IgD-negative memory B cell (primary cell): ENCODE results near the gene SMAD3. TPM values are rescaled to one million over a fixed set of nuclear protein-coding genes. Genes with fewer than 3 reads are reported as not detected.
A peak's percentile ranks its signal among the peaks of the same experiment; 100 is the strongest.

Experiments used
- H3K27ac Mint-ChIP-seq, 3 donors: one replicate each; pipeline ENCODE4 v1.8.0; 2020 to 2022; ENCODE audit warnings: mild to moderate bottlenecking in 3 of 3, mixed read lengths in 3 of 3, moderate library complexity in 1 of 3
- H3K27me3 Mint-ChIP-seq: one replicate; pipeline ENCODE4 v1.8.0; 2021; ENCODE audit warnings: mixed read lengths
- H3K36me3 Mint-ChIP-seq: one replicate; pipeline ENCODE4 v1.8.0; 2020; ENCODE audit warnings: mild to moderate bottlenecking, mixed read lengths
- H3K4me1 Mint-ChIP-seq, 3 donors: one replicate each; pipeline ENCODE4 v1.8.0; 2020 to 2022; ENCODE audit warnings: mixed read lengths in 3 of 3, mild to moderate bottlenecking in 1 of 3
- H3K4me3 Mint-ChIP-seq, 4 donors: one replicate each; pipeline ENCODE4 v1.8.0; 2020 to 2022; ENCODE audit warnings: mild to moderate bottlenecking in 4 of 4, mixed read lengths in 4 of 4, moderate library complexity in 3 of 4
- H3K9me3 Mint-ChIP-seq, 3 donors: one replicate each; pipeline ENCODE4 v1.8.0; 2020 to 2021; ENCODE audit warnings: mixed read lengths in 3 of 3, mild to moderate bottlenecking in 1 of 3
- polyA plus RNA-seq: library from polyadenylated mRNA; unstranded; fragments of 300-500 nt; fragmentation: Illumina TruSeq; gene quantifications from one replicate; pipeline ENCODE4 v1.2.3, GENCODE V29; 2021

The SMAD3 gene
- polyA plus RNA-seq, 1 donor from 2014 or later, result 32.4 TPM

DNA sequence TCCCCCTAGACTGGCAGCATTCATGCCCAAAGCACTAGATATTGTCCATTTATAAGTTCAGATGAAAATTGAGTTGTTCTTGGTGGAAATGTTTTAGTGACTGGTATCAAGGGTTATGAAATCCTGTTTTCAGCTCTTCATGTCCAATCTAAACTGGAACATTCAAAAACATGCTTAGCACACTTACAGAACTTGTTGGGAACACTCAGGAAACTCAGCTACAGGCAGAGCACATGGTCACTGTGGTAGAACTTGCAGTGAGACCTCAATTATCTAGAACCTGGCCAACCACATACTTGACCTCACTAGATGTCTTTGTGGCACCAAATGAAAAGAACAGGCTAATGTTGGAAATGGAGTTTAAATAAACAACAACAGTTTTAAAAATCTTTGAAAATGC is 88.8 kb downstream of the SMAD3 start:
- H3K27me3 Mint-ChIP-seq, result no peaks in the 10 kb centered on the region
- peaks cover 32 to 54% (median 39%) of the 10 kb centered on the region in 3 donors for H3K4me1 Mint-ChIP-seq
- no peak overlapping the region for H3K4me3 Mint-ChIP-seq
- no peak overlapping the region for H3K27ac Mint-ChIP-seq
- no peaks in the 10 kb centered on the region for H3K9me3 Mint-ChIP-seq
- peaks cover 16% of the 10 kb centered on the region for H3K36me3 Mint-ChIP-seq

DNA sequence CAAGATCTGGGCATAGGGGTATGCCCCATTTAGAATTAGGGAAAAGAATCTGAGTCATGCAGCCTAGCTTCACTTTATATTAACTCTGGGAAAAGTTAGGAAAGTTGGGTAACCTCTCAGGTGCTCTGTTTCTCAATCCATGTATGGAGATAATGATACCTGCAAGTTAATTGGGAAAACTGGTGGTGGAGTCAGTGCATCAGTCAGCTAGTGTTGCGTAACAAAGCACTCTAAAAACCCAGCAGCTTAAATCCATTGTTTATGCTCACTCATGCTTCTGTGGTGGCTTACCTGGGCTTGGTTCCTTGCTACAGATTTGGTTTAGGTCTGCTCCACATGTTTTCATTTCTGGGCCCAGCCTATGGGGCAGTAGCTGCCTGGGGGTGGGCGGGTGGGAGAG is 91.0 kb downstream of the SMAD3 start:
- H3K4me1 Mint-ChIP-seq, result peaks cover 33 to 55% (median 43%) of the 10 kb centered on the region in 3 donors
- peak overlapping the region in 1 of 3 donors; percentile 17 for H3K27ac Mint-ChIP-seq
- H3K4me3 Mint-ChIP-seq, result no peak overlapping the region
- H3K9me3 Mint-ChIP-seq, result no peaks in the 10 kb centered on the region
- H3K27me3 Mint-ChIP-seq, result no peaks in the 10 kb centered on the region
- H3K36me3 Mint-ChIP-seq, result peaks cover 16% of the 10 kb centered on the region

DNA sequence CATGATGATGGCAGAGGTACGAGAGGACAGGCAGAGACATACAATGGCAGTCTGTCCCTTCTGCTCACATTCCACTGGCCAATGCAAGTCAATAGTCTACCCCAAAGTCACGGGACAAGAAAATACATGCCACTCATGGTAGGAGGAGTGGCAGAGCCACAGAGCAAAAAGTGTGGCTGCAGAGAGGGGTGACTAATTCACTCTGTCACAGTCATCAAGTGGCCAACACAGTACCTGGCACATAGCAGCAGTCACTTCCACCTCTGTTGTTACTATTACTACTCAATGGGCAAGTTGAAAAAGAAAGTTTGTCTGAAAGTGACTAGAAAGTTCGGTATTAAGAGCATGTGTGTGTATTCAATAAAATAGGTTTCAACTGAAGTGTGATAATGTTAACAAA is 91.4 kb downstream of the SMAD3 start:
- Mint-ChIP-seq H3K4me3 (no peak overlapping the region), H3K36me3 (peaks cover 16% of the 10 kb centered on the region), H3K27me3 (no peaks in the 10 kb centered on the region), H3K4me1 (peaks cover 35 to 57% (median 43%) of the 10 kb centered on the region in 3 donors), H3K9me3 (no peaks in the 10 kb centered on the region), H3K27ac (no peak overlapping the region)

DNA sequence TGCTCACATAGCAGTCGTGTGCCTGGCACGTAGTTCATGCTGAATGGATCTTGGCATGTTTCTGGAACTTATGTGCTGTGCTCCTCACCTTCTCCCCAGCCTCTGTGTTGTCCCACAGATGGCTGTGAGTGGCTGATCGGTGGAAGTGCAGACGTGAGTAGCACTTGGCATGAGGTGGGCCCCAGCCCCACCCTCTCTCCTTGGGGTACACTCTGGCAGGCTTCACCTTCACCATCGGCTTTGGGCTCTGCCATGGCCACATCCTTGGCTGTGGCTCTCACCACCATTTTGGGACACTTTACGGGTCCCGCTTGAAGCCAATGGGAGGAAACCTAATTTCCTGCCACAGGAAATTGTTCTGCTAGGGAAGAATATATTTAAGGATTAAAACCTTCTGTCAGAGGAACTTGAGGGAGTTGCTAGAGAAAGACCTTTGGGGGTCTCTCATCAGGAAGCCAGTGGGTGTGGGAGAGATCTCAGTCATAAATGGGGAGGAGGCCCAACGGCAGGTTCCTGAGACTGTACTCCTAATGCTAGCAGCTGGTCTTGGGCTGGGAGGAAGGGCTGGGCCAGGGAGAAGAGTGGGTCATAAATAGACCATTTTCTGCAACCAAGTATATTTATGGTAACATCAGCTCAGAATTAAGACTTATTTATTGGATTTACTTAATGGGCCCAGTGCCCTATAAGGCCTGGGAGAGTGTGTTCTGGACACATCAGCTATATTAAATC is 92.3 kb downstream of the SMAD3 start:
- no peaks in the 10 kb centered on the region for H3K27me3 Mint-ChIP-seq
- H3K4me3 Mint-ChIP-seq, result peak overlapping the region in 1 of 4 donors; percentile 59
- peaks cover 16% of the 10 kb centered on the region for H3K36me3 Mint-ChIP-seq
- peak overlapping the region in 1 of 3 donors; percentile 80 for H3K27ac Mint-ChIP-seq
- H3K4me1 Mint-ChIP-seq, result peaks cover 33 to 56% (median 40%) of the 10 kb centered on the region in 3 donors
- no peaks in the 10 kb centered on the region for H3K9me3 Mint-ChIP-seq

DNA sequence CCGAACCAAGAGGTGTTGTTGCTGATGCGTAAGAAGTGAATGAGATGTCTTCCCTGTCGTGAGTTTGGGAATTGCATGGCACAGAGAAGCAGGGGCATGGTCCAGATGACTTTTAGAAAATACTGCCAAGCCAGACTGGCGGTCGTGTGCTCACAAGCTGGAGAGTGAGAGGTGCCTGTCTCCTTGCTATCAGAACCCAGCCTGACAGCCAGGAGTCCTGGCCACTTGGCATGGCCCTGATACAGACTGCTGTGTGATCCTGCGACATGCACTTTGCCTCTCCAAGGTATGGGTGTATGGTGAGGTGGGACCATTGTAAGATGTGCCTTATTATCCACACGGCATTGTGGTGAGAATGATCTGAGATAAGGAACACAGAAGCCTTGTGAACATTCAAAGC is 93.0 kb downstream of the SMAD3 start:
- peaks cover 16% of the 10 kb centered on the region for H3K36me3 Mint-ChIP-seq

DNA sequence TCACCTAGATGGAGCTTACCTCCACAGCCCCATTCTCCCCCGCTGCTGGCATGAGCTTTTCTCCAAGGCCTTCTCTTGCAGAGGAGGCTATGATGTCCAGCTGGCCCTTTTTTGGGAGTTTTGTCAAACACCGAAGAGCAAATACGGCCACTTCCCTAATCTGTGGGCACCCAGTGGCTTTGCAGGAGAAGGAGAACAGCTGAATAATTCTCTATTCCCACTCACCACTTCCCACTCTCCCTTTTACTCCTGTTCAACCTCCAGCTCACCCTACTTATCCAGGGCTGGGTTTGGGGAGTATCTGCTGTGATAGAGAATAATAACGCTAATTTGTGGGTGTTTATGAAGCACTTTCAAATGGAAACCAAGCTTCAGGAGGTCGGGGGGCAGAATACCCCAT is 96.0 kb downstream of the SMAD3 start:
- Mint-ChIP-seq H3K9me3 (no peaks in the 10 kb centered on the region), H3K27me3 (no peaks in the 10 kb centered on the region), H3K27ac (peak overlapping the region in 1 of 3 donors; percentile 18), H3K36me3 (peaks cover 6% of the 10 kb centered on the region), H3K4me1 (peaks cover 29 to 45% (median 30%) of the 10 kb centered on the region in 3 donors), H3K4me3 (no peak overlapping the region)

More for the DNA sequence above, 93.0 kb downstream of the SMAD3 start:
- H3K27me3 Mint-ChIP-seq, result no peaks in the 10 kb centered on the region
- no peaks in the 10 kb centered on the region for H3K9me3 Mint-ChIP-seq
- peaks cover 33 to 57% (median 35%) of the 10 kb centered on the region in 3 donors for H3K4me1 Mint-ChIP-seq
- H3K4me3 Mint-ChIP-seq, result peak overlapping the region in 1 of 4 donors; percentile 39
- H3K27ac Mint-ChIP-seq, result peak overlapping the region in 1 of 3 donors; percentile 80

DNA sequence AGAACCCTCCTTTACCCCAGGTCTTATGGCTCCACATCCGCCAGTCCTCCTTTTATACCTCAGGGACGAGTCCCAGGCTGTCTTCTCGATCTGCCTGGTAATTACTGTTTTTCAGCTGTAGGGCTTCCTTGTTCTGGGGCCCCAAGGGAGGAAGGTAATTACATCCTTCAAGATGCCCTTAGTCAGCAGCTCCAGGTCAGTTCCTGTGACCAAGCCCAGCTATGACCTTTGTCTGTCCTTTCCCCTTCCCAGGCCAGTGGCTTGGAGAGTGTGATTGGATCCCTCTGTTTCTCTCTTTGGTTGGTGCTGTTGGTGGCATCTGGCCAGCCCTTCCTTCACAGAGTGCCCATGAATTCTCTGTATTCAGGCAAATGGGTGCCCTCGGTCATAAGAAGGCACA is 96.5 kb downstream of the SMAD3 start:
- H3K4me3 Mint-ChIP-seq, result no peak overlapping the region
- H3K27me3 Mint-ChIP-seq, result no peaks in the 10 kb centered on the region
- peak overlapping the region in 2 of 3 donors; percentile 7 to 73 for H3K27ac Mint-ChIP-seq
- H3K36me3 Mint-ChIP-seq, result peaks cover 6% of the 10 kb centered on the region
- no peaks in the 10 kb centered on the region for H3K9me3 Mint-ChIP-seq
- peaks cover 29 to 44% (median 30%) of the 10 kb centered on the region in 3 donors for H3K4me1 Mint-ChIP-seq

DNA sequence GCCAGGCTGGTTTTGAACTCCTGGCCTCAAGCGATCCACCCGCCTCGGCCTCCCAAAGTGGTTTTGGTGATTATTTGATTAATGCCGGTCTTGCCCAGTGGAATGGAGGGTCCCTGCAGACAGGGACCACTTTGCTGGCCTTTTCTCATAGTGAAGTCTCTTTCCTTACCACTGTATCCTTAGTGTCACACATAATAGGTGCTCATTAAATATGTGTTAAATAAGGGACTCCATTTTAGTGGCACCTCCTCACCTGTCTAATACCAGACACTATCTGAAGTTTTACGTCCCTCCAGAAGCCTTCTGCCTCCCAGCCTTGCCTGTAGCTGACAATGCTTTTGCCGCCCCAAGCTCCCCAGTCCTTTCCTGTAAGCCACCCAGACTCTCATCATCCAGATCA is 97.8 kb downstream of the SMAD3 start:
- peak overlapping the region in 1 of 3 donors; percentile 80 for H3K27ac Mint-ChIP-seq
- H3K4me3 Mint-ChIP-seq, result no peak overlapping the region
- H3K36me3 Mint-ChIP-seq, result peaks cover 3% of the 10 kb centered on the region
- H3K9me3 Mint-ChIP-seq, result no peaks in the 10 kb centered on the region
- H3K27me3 Mint-ChIP-seq, result no peaks in the 10 kb centered on the region
- peaks cover 27 to 34% (median 30%) of the 10 kb centered on the region in 3 donors for H3K4me1 Mint-ChIP-seq

DNA sequence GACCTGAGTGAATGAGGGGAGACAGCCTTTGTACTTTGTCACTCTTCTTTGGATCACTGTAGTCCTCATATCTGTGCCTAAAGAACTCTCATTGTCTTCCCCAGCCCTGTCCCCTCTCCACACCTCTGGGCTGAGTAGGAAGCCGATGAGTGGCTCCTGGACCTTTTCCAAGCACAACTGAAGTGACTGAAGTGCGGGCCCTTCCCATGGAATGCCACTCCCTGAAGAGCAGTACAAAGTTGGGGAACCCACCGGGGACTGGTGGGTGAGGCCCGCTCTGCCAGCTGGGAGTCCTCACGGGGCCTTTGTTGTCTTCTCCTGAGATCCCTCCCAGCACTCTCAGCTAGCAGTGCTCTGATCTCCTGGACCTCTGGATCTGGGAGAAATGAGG is 99.0 kb downstream of the SMAD3 start:
- Mint-ChIP-seq H3K4me3 (peak overlapping the region in 1 of 4 donors; percentile 57), H3K27ac (no peak overlapping the region), H3K9me3 (no peaks in the 10 kb centered on the region), H3K27me3 (no peaks in the 10 kb centered on the region), H3K36me3 (peaks cover 3% of the 10 kb centered on the region), H3K4me1 (peaks cover 25 to 33% (median 30%) of the 10 kb centered on the region in 3 donors)

DNA sequence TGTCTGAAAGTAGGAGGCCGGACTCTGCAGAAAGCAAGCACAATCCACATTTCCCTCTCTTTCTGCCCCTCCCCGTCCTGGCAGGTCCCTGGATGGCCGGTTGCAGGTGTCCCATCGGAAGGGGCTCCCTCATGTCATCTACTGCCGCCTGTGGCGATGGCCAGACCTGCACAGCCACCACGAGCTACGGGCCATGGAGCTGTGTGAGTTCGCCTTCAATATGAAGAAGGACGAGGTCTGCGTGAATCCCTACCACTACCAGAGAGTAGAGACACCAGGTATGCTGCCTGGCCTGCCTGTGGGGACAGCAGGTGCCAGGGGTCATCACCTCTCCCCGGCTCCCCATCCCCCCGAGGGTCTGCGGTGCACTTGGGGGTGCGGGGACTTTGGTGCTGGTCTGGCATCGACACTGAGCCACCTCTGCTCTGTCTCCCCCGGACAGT is 99.4 kb downstream of the SMAD3 start:
- Mint-ChIP-seq H3K9me3 (no peaks in the 10 kb centered on the region), H3K36me3 (peaks cover 3% of the 10 kb centered on the region), H3K27ac (no peak overlapping the region), H3K27me3 (no peaks in the 10 kb centered on the region), H3K4me3 (peak overlapping the region in 2 of 4 donors; percentile 52 to 57), H3K4me1 (peaks cover 22 to 28% (median 25%) of the 10 kb centered on the region in 3 donors)

DNA sequence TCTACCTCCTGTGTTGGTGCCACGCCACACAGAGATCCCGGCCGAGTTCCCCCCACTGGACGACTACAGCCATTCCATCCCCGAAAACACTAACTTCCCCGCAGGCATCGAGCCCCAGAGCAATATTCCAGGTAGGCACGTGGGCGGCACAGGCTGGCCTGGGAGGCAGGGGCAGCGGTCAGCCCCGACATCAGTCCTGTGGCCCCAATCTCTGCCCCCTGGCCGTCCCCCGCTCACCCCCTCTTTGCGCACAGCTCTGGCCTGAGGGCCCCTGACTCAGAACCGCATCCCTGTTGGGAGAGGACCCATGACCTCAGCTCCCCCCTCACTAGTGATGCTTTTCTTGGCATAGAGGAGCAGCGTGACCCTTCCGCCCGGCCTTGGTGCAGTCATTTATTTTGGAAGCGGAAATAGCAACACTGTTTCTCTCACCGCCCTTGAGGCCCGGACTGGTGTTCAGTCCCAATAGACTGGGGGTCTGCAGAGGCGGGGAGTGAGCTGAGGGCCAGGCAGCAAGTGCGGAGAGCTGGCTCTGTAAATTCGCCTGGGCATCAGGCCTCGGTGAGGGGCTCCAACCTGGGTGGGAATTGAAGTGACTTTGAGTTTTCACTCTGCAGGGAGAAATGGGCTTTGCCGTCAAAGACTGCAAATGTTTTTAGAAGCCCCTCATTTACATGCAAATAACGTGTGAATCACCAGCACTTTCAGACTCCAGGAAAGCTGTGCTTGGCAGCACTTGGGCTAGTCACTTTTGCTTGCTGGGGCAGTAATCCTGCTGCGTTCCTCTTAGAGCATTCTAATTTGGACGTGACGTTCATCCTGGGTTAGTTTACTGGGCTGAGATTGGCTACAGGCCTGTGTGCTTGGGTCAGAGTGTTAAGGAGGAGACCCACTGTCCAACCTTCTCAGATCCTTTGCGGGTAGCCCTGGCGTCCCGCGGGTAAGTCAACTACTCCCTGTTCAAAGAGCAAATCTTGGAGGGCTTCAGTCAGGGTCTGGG is 100.2 kb downstream of the SMAD3 start:
- peak overlapping the region in 1 of 3 donors; percentile 81 for H3K27ac Mint-ChIP-seq
- H3K4me3 Mint-ChIP-seq, result peak overlapping the region in 1 of 4 donors; percentile 52
- H3K27me3 Mint-ChIP-seq, result no peaks in the 10 kb centered on the region
- H3K9me3 Mint-ChIP-seq, result no peaks in the 10 kb centered on the region
- peaks cover 3% of the 10 kb centered on the region for H3K36me3 Mint-ChIP-seq
- H3K4me1 Mint-ChIP-seq, result peaks cover 20 to 25% (median 20%) of the 10 kb centered on the region in 3 donors

DNA sequence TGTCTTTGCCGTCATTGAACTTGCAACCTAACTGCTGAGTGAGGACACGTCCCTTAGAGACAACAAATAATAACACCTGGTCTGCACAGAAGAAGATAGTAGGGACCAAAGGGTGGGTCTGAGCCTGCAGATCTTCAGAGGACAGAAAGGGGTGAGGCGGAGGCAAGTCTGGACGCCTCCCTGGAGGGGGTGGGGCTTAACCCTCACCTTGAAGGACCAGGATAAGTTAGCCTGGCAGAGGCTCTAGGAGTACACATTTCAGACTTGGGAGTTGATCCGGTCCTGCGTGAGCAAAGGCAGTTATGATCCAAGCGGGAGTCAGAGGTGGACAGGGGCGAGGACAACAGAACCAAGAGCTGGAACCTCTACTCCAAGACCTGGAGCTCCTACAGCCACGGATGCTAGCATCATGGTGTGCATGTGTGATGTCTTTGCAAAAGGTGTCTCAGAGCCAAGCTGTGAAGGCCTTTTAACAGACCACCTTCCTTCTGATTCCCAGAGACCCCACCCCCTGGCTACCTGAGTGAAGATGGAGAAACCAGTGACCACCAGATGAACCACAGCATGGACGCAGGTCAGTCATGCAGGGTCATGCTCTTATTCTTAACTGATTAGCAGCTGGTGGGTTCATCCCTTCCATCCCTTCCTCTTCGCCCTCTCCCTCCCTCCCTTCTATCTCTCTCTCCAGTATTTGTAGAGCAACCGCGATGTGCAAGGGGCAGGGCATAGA is 101.0 kb downstream of the SMAD3 start:
- peaks cover 3% of the 10 kb centered on the region for H3K36me3 Mint-ChIP-seq
- H3K4me3 Mint-ChIP-seq, result no peak overlapping the region
- no peaks in the 10 kb centered on the region for H3K9me3 Mint-ChIP-seq
- H3K27me3 Mint-ChIP-seq, result no peaks in the 10 kb centered on the region
- peak overlapping the region in 1 of 3 donors; percentile 76 for H3K27ac Mint-ChIP-seq
- H3K4me1 Mint-ChIP-seq, result peaks cover 12 to 20% (median 18%) of the 10 kb centered on the region in 3 donors

DNA sequence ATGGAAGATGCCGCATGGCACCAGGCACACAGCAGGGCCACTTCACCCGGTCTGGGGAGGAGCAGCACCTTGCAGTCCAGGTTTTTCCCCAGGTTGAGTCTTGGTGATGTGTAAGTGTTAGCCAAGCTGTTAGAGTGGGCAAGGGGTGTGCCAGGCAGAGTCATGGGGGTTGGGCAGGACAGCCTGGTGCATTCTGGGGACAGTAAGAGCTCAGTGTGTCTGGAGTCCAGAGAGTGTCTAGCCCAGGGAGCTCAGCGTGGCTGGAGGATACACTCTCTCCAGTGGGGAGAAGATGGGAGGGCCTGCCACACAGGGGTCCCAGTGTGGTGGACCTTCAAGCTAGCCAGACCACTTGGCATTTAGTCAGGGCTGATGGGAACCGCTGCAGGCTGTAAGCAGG is 101.7 kb downstream of the SMAD3 start:
- Mint-ChIP-seq H3K36me3 (peaks cover 3% of the 10 kb centered on the region), H3K27me3 (no peaks in the 10 kb centered on the region), H3K4me1 (peaks cover 7 to 17% (median 16%) of the 10 kb centered on the region in 3 donors), H3K27ac (peak overlapping the region in 1 of 3 donors; percentile 76), H3K9me3 (no peaks in the 10 kb centered on the region), H3K4me3 (no peak overlapping the region)

DNA sequence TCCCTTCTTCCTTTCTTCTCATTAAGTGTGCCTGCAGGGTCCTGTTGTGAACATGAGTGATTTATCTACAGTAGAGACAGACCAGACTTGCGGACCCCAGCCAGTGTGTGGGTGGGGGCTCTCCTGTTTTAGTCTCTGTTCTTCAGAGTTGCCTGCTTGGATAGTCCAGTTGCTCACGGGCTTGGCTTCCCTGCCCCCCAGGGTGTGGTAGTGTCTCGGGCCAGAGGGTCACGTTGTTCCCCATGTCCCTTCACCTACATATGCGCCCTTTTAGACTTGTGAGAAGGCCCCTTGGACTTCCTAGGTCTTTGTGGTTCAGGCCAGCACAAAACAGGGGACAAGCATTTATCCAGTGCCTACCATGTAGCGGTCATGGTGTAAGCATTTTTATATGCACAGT is 103.3 kb downstream of the SMAD3 start:
- Mint-ChIP-seq H3K9me3 (no peaks in the 10 kb centered on the region), H3K4me1 (peaks cover 7 to 20% (median 13%) of the 10 kb centered on the region in 3 donors), H3K36me3 (peaks cover 3% of the 10 kb centered on the region), H3K27ac (peak overlapping the region in 1 of 3 donors; percentile 82), H3K27me3 (no peaks in the 10 kb centered on the region), H3K4me3 (no peak overlapping the region)
